ENCODE measurements around the gene OGDH. TPM values are rescaled to one million over a fixed set of nuclear protein-coding genes. Genes with fewer than 3 reads are reported as not detected.
"Not testable (repeated sequence)": the region's sequence is repeated elsewhere in the genome, so short reads cannot be mapped to it uniquely, and the experiment has no call there.

Gene OGDH
- 72.0 and 81.6 TPM in 2 replicates for total RNA-seq (2014; rRNA removed; shearing (Covaris generic))

DNA sequence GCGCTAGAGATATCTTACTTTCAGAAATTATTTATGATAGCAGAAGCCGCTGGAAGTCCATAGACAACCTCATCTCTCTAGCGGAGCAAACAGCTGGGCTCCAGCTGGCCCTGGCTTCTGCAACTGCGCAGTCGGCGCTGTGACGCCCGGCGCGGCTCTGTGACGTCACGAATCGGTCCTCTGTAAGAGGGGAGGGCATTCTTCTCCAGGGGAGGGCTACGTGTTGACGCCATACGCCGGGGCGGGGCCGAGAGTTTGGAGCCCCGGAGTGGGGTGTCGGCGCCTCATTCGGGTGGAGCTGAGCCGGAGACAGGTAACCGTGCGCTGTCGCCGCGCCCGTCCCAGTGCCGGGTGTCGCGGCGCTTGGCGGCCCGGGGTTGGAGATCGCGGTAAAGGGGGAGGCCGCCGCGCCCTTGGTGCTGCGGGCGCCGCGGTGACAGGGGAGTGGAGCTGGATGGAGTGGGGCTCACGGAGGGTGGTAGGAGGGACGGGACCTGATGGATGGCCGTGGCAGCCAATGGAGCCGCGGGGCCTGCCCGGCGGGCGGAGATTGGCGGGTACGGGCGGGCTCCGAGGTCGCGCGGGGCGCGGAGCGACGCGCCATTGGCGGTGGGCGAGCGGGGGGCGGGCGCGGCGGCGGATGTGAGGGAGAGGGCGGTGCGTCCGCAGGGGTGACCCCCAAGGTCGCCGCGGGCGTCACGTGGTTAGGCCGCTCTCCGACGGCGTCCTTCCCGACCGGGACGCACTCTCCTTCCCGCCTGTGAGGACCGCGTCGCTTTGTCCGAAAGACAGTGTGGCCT lies at the start of gene OGDH:
Gene OGDH, plus strand, starts transcription at position 287 of the 800 bp plus-strand sequence. CDS start 17,717 bp downstream, outside the sequence.
- peak; percentile 100 for DNase-seq (ENCODE audit: low spot score)

GRCh38 chr7:44557485-44557884 lies 48.9 kb upstream of the OGDH start:
- DNase-seq (ENCODE audit: low spot score): no peak

GRCh38 chr7:44559485-44559884 lies 46.9 kb upstream of the OGDH start:
- no peak for DNase-seq (ENCODE audit: low spot score)

- DNase-seq (ENCODE audit: low spot score): no peak
These were observed 44.9 kb upstream of the OGDH start for GRCh38 chr7:44561481-44561880.

DNA sequence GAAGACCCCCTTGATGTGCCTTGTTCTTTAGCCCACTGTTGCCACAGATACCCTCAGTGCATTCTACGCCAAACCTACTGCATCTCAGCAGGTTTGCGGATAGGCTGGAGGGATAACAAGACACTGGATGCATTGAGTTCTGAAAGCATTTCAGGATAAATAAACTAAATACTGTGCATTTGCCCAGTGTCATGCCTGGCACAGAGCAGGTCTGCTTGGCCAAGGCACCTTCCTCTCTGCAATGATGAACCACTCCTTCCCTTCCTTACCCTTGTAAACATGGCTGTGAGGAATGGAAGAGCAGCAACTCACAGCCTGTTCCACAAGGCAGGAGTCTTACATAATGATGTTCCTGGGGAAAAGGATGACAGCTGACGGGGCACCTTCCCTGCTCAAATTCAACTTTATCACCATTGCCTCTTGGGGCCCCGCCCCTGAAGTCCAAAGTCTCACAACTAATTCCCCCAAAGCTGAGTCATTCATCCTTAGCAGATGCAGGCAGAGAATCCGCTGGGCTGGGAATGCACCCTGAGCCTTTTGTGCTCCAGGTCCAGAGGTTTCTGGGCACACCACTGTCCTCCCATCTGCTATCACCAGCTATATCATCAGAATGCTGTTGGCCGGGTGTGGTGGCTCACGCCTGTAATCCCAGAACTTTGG lies 44.3 kb upstream of the OGDH start:
- DNase-seq (ENCODE audit: low spot score): peak; percentile 77

- not testable (repeated sequence) for DNase-seq (ENCODE audit: low spot score)
These were observed 43.8 kb upstream of the OGDH start for GRCh38 chr7:44562622-44562962.

DNA sequence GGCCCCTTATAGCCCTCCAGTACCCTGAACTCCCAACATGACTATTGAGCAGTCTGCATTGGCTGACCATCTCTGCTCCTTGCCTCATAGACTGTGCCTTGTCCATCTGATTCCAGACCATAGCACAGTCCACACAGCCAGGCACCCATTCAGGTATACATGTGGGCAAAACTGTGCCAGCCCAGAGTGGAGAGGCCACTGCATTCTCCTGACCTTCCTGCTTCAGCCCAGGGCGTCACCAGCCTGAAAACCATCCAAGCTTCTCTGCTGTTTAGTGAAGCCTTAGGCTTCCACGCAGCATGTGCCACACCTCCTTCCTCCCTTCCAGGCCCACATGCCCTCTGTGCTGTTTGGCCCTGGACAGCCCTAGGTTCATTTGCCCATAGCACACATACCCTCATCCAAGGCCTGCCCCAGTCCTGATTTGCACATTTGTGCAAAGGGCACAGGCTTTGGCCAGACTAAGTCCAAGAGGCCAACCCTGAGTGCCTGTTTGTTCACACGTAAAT lies 43.2 kb upstream of the OGDH start:
- DNase-seq (ENCODE audit: low spot score): no peak

- no peak for DNase-seq (ENCODE audit: low spot score)
These were observed 41.8 kb upstream of the OGDH start for GRCh38 chr7:44564606-44565005.

DNA sequence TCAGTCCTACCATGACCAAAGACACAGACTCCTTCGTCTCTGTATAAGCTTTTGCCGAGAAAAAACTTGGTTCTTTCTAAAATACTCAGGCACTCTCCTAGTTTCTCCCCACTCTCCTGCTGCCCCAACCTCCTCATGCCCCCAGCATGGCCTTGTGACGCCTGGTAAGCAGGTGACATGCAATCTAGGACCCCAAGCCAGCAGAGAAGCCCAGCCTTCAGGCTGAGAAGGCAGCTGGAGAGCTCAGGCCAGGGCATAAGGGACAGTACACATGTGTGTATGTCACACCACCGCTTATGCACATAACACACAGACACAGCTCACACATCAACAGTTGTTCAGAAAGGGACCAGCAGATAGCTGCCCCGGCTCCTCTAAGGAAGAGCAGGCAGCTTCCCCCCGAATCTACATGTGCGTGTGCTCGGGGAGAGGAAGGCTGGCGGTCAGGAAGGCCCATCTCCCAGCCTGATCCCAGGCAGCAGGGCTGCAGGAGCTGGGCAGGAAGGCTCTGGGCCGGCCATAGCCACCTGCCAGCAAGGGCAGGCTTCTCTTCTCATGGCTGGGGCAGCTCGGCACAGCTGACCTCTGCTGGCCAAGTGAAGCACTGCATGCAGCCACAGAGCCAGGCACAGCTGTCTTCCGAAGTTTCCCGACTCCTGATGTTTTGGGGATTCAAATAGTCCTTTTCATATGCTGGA lies 41.2 kb upstream of the OGDH start:
- peak; percentile 84 for DNase-seq (ENCODE audit: low spot score)

DNA sequence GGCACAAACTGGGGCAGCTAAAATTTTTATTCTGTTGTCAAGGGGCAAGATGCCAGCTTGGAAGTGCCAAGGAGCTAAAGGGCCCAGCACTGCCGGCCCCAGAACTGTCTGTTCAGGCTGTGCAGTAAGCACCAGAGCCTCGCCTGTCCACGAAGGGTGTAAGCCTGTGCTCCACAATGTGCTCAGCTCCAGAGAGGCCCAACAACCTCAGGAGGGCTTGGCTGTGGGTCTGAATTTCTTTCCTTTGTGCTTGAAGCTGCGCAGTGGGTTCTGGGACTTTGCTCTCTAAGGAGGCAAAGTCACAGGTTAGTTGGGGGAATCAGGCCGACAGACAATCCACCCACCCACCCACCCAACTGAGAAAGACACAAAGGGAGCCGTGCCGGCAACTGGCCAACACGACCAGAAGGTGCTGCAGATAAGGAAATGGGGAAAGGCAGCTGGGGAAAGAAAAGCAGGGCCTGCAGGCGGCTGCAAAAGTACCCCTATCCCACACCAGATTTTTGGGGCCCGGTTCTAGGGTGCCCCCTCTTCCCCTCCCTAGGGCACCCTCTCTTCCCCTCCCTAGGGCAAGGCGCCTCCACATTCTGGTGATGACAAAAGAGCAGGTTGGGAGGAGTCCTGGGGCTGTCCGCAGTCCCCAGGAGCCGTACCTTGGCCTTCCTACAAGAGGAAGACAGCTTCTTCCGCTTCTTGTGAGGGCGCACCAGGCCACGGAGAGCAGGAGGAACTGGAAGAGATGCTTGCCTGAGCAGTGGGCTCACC lies 40.5 kb upstream of the OGDH start:
- DNase-seq (ENCODE audit: low spot score): no peak

DNA sequence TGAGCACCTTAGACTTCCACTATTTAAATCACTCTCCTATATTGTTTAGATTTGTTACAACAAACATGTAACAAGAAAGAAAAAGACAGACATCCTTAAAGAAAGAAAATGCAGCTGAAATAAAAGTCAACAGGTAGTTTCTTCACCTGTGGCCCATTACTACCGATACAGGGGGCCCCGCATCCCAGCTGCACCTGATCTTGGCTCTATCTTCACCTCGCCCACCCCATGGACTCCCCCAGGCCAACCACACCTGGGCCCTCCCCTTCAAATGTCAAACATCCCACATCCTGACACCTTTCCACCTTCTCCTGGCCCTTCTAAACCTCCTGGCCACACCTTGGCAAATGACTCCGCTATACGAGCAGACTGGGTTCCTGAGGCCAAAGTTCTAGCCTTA lies 39.7 kb upstream of the OGDH start:
- no peak for DNase-seq (ENCODE audit: low spot score)

- no peak for DNase-seq (ENCODE audit: low spot score)
These were observed 38.5 kb upstream of the OGDH start for GRCh38 chr7:44567884-44568283.

GRCh38 chr7:44568771-44569560 lies 37.5 kb upstream of the OGDH start:
- no peak for DNase-seq (ENCODE audit: low spot score)

- no peak for DNase-seq (ENCODE audit: low spot score)
These were observed 36.5 kb upstream of the OGDH start for GRCh38 chr7:44569959-44570358.

DNA sequence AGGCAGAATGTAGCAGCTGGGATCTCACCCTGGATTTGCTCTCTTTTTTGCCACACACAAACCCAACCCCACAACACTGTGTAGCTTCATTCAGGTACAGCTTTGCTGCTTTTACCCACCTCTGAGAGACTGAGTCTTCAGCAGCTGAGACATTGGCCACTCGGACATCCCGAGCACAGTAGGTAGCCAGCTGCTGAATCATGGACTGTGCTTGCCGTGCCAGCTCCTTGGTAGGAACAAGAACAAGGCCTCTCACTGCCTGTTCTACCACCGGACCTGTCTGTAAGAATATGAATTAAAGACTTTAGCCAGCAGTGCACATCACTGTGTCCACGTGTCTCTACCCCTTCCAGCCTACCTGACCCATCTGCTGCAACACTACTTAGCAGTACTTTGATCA lies 33.7 kb upstream of the OGDH start:
- DNase-seq (ENCODE audit: low spot score): no peak

DNA sequence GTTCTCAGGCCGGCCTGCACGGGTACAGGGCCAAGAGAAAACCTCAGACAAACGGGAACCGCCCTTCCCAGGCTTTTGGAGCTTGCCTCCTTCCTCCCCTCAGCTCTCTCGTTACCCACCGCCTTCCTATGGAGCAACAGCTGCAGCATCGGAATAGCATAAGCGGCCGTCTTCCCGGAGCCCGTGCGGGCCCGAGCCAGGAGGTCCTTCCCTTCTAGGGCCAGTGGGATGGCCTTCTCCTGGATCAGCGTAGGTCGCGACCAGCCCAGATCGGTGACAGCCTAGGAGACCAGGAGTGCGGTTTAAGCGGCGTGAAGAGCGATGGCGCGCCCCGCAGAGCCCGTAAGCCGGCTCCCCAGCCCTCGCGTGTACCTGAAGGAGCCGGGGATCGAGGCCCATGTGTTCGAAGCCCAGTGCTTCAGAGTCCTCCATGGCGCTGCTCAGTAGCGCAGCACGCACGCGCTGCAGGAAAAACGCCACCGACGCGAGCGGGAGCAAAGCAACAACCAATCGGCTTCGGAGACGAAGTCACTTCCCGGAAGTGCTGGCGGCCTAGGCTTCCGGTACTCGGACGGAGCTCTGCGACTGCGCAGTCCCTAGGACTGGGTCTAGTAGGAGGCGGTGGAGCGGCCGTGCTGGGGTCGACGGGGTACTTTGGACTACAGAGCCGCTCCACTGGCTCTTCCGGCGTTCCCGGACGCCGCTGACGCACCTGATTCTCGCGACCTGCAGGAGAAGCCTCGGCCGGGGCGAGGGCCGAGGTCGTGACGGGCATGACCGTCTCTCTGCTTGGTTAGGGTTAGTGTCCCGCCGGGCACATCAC lies 32.8 kb upstream of the OGDH start, which contains the start of gene DDX56:
Gene DDX56, minus strand, starts transcription at position 445 of the 823 bp plus-strand sequence. Its CDS starts 13 bp downstream, at position 432.
- peak; percentile 98 for DNase-seq (ENCODE audit: low spot score)

- peak; percentile 22 for DNase-seq (ENCODE audit: low spot score)
These were observed 32.0 kb upstream of the OGDH start for GRCh38 chr7:44574287-44574872.

- DNase-seq (ENCODE audit: low spot score): no peak
These were observed 31.4 kb upstream of the OGDH start for GRCh38 chr7:44575054-44575453.

DNA sequence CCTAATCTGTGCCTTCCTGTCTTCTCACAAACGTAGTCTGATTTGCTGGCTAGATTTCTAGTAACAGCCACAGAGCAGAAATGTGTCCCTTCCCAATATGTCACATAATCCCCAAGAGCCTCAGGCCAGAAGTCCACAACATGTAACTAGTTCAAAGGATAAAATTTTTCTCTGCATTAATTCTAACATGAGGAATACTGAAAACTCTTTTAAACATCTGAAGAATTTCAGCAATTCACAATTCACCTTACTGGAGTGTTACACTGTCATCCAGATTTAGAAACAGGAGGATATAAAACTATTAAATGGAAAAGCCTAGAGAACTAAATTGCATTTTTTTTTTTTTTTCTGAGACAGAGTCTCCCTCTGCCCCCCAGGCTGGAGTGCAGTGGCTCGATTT lies 30.2 kb upstream of the OGDH start:
- no peak for DNase-seq (ENCODE audit: low spot score)
